NCI-H1092 (cell line): Measurements from ENCODE around the gene BHLHE23.

ENCODE experiments used
- DNase-seq: peaks from one replicate; lab custom pipeline; 2025; lab: John Stamatoyannopoulos, UW

The BHLHE23 gene

DNA sequence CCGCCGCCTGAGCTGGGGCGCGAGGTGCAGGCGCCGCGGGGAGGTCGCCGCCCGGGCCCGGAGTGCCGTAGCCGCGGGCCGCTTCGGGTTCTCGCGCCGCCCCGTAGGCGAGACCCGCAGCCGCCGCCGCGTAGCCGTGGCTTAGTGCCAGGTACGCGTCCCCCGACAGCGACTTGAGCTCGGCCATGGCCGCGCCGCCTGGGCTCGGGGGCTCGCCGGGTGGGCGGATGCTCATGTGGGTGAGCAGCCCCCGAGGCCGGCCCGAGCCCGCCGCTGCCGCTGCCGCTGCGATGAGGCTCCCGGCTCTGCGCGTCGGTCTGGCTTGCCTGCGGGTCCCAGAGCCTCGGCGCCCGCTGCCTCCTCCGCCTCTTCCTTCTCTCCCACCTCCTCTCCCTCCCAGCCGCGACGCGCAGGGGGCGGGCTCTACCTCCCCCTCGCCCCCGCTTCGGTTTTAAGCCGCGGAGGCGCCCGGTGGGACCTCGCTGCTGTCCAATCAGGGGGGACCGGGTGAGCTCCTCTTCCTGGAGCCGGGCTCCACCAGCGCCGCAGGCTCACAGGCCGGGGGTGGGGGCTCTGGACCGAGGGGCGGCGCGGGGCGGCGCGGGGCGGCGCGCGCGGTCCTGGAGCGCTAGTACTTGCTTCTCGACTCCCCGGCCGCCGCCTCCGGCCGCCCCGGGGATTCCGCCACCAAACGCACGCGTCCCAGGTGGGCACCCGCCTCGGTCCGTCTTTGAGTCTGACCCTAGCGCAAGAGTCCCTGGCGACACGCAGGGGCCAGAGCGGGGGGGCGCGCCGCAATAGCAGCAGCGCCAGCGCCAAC, at the start of gene BHLHE23:
Gene BHLHE23 (minus strand): TSS at position 425 of the 820 bp plus-strand sequence. CDS start 190 bp downstream, at position 235.
- peak; percentile 31 for DNase-seq

- no peak for DNase-seq
These were observed 48.9 kb upstream of the BHLHE23 start for GRCh38 chr20:63055575-63056235.

- no peak for DNase-seq
These were observed 48.0 kb upstream of the BHLHE23 start for GRCh38 chr20:63054681-63055240.

- DNase-seq: no peak
These were observed 47.3 kb upstream of the BHLHE23 start for GRCh38 chr20:63054103-63054474.

GRCh38 chr20:63053432-63054102, 46.8 kb upstream of the BHLHE23 start:
- DNase-seq: no peak

DNA sequence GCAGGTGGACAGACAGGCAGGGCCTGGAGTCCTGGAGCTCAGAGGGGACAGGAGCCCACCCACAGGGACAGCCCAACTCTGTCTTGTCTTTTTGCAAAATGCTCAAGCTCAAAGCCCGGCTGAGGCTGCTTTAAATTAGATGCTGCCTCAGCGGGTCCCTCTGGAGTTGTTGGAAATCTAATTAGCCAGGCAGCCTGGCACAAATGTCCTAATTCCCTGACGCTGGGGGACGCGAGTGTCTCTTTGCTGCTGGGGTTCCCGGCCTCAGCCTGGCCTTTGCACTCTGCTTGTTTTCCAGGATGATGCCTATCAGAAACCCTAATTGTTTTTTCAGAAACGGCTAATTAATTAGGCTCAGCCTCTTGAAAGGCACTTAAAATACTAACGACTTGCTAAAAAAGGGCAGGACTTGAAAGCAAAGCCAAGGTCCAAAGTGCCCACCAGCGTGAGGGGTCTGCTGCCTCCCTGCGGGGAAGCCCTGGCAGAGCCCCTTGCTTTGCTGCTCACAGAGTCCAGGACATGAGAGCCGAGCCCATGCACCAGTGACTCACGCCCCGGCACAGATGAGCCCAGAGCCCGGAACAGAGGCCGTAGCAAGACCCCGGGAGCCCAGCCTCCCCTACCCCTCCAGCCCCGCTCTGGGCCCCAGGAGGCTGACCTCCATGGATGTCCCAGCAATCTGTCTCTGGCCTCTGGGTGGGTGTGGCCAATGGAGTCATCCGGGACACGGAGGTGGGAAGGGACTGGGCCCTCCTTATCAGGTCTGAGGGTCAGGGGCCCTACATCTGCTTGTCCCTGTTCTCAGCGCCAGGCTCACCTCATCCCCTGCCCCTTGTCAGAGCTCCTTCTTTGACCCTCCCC, 46.0 kb upstream of the BHLHE23 start:
- no peak for DNase-seq

DNA sequence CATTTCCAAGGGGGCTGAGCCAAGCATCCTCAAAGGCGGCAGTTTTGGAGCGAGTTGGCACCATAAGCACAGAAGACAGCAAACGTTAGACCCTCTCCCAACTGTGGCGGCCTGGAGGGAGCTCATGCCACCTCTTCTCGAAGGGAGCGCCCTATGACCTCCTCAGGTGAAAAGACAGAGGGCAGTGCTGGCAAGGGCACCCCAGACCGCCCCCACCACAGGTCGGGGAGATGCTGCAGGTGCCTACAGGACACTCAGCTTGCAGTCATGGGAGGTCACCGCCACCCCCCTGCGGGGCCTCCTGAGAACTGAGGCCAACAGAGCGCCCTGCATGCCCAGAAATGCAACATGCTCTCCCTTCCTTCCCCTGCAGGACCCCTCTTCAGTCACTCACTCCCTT, 45.1 kb upstream of the BHLHE23 start:
- no peak for DNase-seq

GRCh38 chr20:63051186-63051860, 44.6 kb upstream of the BHLHE23 start:
- no peak for DNase-seq

- DNase-seq: no peak
These were observed 43.6 kb upstream of the BHLHE23 start for GRCh38 chr20:63050406-63050805.

GRCh38 chr20:63049561-63050221, 42.9 kb upstream of the BHLHE23 start:
- DNase-seq: no peak

GRCh38 chr20:63049191-63049518, 42.4 kb upstream of the BHLHE23 start:
- no peak for DNase-seq

DNA sequence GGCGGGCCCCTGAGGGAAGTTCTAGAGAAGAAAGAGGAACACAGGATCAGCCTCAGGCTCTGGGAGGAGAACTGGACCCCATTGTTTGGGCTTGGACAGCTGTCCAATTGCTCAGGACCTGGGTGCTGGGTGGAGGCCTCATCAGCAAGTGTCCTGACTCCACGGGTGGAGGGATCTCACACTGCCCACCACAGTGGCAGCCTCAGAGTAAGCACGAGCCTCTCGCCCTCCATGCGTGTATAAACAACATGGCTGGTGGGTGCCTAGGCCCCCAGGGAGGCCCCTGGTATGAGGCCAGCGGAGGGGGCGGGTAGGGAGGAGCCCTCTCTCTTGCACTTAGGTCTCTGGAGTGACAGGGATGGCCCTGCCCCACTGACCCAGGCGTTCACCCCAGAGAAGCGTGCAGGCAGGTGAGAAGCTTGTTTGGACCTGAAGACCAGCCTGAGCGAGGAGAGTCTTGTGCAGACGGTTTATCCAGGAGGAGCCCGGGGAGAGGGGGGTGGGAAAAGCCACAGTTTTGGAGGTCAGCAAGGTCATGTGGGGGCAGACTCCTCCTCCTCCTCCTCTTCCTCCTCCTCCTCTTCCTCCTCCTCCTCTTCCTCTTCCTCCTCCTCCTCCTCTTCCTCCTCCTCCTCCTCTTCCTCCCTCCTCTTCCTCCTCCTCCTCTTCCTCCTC, 41.9 kb upstream of the BHLHE23 start:
- no peak for DNase-seq

GRCh38 chr20:63047946-63048345, 41.2 kb upstream of the BHLHE23 start:
- no peak for DNase-seq

DNA sequence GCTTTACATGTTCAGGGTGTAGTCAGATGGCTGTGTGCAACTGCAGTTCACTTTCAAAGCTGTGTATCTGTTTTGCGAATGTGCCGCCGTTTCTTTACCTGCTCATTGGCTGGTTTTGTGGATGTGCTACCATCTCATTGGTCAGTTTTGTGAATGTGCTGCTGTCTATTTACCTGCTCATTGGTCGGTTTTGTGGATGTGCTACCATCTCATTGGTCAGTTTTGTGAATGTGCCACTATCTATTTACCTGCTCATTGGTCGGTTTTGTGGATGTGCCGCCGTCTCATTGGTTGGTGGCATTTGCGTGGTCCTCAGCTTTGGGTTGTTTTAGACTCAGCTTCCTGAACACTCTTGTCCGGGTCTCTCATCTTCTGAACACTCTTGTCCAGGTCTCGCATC, 40.5 kb upstream of the BHLHE23 start:
- DNase-seq: no peak

DNA sequence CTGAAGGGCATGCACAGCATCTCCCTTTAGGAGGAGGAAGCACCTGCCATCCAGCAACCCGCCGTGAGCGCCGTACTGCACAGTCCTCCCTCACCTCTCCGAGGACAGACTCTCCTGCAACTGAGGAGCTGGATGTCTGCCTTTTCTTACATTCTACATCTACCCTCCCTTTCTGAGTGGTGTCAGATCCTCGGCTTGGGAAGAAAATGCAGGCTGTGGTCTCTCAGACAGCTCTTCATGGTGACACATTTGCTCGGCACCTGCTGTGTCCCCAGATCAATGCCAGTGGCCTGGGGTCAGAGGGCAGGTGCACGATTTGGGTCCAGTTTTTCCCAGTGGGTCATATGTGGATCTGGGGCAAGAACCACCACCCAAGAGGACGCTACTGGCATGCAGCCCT, 40.1 kb upstream of the BHLHE23 start:
- no peak for DNase-seq

GRCh38 chr20:63045991-63046390, 39.2 kb upstream of the BHLHE23 start:
- DNase-seq: no peak

- DNase-seq: no peak
These were observed 38.6 kb upstream of the BHLHE23 start for GRCh38 chr20:63045401-63045800.

DNA sequence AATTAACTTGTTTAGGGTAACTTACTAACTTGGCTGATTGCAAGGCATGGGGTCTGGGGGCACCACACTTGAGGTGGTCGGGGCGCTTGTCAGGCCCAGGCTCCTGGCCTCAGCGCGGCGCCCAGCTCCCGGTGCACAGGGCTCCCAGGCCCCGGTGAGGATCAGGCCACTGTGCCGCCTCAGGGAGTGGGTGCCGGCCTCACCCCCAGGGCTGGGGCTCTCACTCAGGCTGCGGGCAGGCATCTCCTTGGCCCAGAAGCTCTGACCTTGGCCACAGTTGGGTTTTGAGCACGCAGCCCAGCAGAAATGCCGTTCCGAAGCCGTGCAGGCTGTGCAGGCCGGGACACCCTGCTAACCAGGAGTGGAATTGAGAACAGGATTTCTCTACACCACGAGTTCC, 37.8 kb upstream of the BHLHE23 start:
- no peak for DNase-seq

GRCh38 chr20:63044204-63044600, 37.4 kb upstream of the BHLHE23 start:
- DNase-seq: no peak
